Stimulated activated CD8-positive, alpha-beta memory T cell treated with anti-CD3 and anti-CD28 coated beads, Interleukin-4, amount 100 ng/mL, for 4 hours (primary cell): ENCODE results near the gene SCLT1.

Source experiments
- DNase-seq, 2 donors: peaks; one replicate each; pipeline ENCODE4 v3.0.0-alpha.2; 2020; ENCODE audit warnings: low read depth in 2 of 2, low spot score in 1 of 2

The SCLT1 gene

GRCh38 chr4:128847082-128847724 lies 246.1 kb downstream of the SCLT1 start:
- DNase-seq = no peak

GRCh38 chr4:128846063-128846462 lies 247.3 kb downstream of the SCLT1 start:
- no peak for DNase-seq

- DNase-seq = no peak
Observed at GRCh38 chr4:128844931-128845330, 248.4 kb downstream of the SCLT1 start.

- DNase-seq = no peak
Observed at GRCh38 chr4:128841402-128841801, 251.9 kb downstream of the SCLT1 start.

- no peak for DNase-seq
Observed at GRCh38 chr4:128840711-128841318, 252.5 kb downstream of the SCLT1 start.

- DNase-seq = no peak
Observed at GRCh38 chr4:128837679-128838078, 255.7 kb downstream of the SCLT1 start.

GRCh38 chr4:128837198-128837597 lies 256.1 kb downstream of the SCLT1 start:
- DNase-seq = no peak

- no peak for DNase-seq
Observed at GRCh38 chr4:128835498-128836222, 257.7 kb downstream of the SCLT1 start.
